HG03558 (cell line): ENCODE measurements around the gene CEP63.

Source experiments
- ATAC-seq: cut with Tn5 transposase; IDR thresholded peaks from one replicate; pipeline ENCODE4 v1.9.1; 2021; ENCODE audit warnings: moderate number of reproducible peaks; ENCODE audit not compliant: unreplicated experiment; ENCODE audit errors: extremely low read depth

Gene CEP63

GRCh38 chr3:134621854-134622253, 136.0 kb downstream of the CEP63 start:
- no peak for ATAC-seq

- no peak for ATAC-seq
Measured at GRCh38 chr3:134622806-134623365, 137.0 kb downstream of the CEP63 start.

- ATAC-seq, result no peak
Measured at GRCh38 chr3:134623615-134624245, 137.9 kb downstream of the CEP63 start.
